ENCODE measurements around the gene CELF1. TPM values are rescaled to one million over a fixed set of nuclear protein-coding genes. Genes with fewer than 3 reads are reported as not detected.

Gene CELF1
- total RNA-seq, 2 experiments from 2014 or later: 103 to 111 TPM

DNA sequence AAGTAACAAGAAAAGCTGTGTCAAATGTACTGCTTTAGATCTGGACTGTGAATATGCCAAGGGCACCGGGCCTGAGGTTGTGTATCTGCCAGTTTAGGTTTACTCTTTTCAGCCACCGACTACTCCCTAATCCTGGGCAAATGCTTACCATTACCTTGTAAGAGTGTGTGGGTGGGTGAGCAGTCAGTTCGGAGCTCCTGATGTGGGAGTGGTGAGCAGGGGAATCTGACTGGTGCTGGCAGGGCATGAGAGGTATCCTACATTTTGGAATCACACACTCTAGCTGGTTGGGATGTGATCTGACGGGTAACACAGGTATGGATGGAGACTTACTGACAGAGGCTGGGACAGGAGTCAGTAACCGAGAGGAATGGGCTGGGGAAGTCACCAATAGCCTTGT lies 30.9 kb upstream of the CELF1 start:
- peaks cover 47% of the 10 kb centered on the region for H3K36me3 ChIP-seq (ENCODE audit: insufficient read depth, low read length)
- peaks cover 18% of the 10 kb centered on the region for H3K4me1 ChIP-seq (ENCODE audit: insufficient read depth, low read length)
- intact Hi-C loops (cut with DNase I, micrococcal nuclease): loop anchor here in 1 of 2 experiments (10.0 kb wide), 1 partner anchor 339 kb away; the partner anchor contains the start of gene ACP2
- TF ChIP-seq, protein P1, sequence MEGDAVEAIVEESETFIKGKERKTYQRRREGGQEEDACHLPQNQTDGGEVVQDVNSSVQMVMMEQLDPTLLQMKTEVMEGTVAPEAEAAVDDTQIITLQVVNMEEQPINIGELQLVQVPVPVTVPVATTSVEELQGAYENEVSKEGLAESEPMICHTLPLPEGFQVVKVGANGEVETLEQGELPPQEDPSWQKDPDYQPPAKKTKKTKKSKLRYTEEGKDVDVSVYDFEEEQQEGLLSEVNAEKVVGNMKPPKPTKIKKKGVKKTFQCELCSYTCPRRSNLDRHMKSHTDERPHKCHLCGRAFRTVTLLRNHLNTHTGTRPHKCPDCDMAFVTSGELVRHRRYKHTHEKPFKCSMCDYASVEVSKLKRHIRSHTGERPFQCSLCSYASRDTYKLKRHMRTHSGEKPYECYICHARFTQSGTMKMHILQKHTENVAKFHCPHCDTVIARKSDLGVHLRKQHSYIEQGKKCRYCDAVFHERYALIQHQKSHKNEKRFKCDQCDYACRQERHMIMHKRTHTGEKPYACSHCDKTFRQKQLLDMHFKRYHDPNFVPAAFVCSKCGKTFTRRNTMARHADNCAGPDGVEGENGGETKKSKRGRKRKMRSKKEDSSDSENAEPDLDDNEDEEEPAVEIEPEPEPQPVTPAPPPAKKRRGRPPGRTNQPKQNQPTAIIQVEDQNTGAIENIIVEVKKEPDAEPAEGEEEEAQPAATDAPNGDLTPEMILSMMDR (IDR thresholded peaks at IDR 0.05): no peak
- ChIA-PET POLR2A (no interaction called here), CTCF (no interaction called here)
- no peaks in the 10 kb centered on the region for H3K27me3 ChIP-seq (ENCODE audit: control insufficient read depth in 1 of 2, insufficient read depth in 2 of 2, low read length in 2 of 2)
- no peak overlapping the region for H3K27ac Mint-ChIP-seq
- DNase-seq (no peak), ATAC-seq (ENCODE audit: poor library complexity) (no peak)
- H3K9me3 ChIP-seq (ENCODE audit: control insufficient read depth in 1 of 2, insufficient read depth in 1 of 2, low read length in 2 of 2): no peaks in the 10 kb centered on the region
- H3K27ac ChIP-seq (ENCODE audit: low read depth in 1 of 2, low read length in 2 of 2): no peak overlapping the region
- H3K9me3 Mint-ChIP-seq: no peaks in the 10 kb centered on the region
- peaks cover 53% of the 10 kb centered on the region for H3K36me3 Mint-ChIP-seq (ENCODE audit: low read depth)
- H3K4me3 Mint-ChIP-seq: peak overlapping the region; percentile 54
- H3K4me1 Mint-ChIP-seq (ENCODE audit: low read depth): peaks cover 18% of the 10 kb centered on the region
- no peak overlapping the region for H3K4me3 ChIP-seq (ENCODE audit: low read length)
- H3K27me3 Mint-ChIP-seq: no peaks in the 10 kb centered on the region

DNA sequence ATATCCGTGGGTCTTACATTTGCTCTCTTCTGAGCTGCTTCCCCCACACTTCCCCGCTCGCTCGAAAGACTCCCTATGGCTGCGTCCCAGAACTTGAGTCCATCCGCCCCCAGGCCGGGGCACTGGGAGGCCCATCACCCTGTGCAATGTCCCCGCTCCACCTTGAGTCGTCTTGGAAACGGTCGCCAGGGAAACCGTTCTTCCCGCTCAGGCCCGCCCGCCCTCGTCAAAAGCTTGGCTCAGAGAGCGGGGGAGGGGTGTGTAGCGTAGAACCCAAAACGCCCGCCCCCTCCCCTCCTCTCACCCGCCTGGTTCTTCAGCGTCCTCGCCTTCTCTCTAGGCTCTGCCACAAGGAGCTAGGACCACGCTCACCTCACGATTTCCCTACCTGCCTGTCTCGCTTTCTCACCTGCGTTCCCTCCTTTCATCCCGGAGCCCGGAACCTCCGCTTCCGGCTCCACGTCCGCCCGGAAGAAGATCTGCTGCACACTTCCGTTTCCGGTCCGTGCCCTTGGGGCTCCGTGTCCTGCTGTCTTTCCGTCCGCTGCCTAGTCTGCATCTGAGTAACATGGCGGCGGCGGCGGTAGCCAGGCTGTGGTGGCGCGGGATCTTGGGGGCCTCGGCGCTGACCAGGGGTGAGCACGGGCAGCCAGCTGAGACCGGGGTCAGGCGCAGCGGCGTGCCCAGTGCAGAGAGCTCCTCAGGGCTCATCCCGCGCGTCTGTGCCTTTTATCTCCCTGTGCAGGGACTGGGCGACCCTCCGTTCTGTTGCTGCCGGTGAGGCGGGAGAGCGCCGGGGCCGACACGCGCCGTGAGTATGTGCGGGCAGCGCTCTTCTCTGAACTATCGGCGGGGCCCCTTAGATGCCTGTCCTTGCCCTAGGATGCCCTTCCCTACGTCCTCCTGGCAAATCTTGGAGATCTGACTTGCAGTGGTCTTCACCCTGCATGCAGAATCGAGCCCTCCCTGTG lies 25.9 kb upstream of the CELF1 start, which contains the start of the genes KBTBD4 and NDUFS3:
Gene KBTBD4 (minus strand): TSS at position 447 of the 971 bp plus-strand sequence. CDS start 19 bp downstream, at position 428.
Gene NDUFS3 (plus strand): TSS at position 551 of the 971 bp plus-strand sequence. CDS start 18 bp downstream, at position 569.
- Histone ChIP-seq H3K27ac (ENCODE audit: low read depth in 1 of 2, low read length in 2 of 2) (peak within 1 kb of the TSS; percentile 76 to 81), H3K9me3 (ENCODE audit: control insufficient read depth in 1 of 2, insufficient read depth in 1 of 2, low read length in 2 of 2) (no peaks in the 10 kb centered on the region), H3K36me3 (ENCODE audit: insufficient read depth, low read length) (peaks cover 53% of the 10 kb centered on the region), H3K4me1 (ENCODE audit: insufficient read depth, low read length) (peaks cover 38% of the 10 kb centered on the region), H3K4me3 (ENCODE audit: low read length) (peak within 1 kb of the TSS; percentile 90), H3K27me3 (ENCODE audit: control insufficient read depth in 1 of 2, insufficient read depth in 2 of 2, low read length in 2 of 2) (no peaks in the 10 kb centered on the region)
- H3K27ac Mint-ChIP-seq: peak within 1 kb of the TSS; percentile 91
- peak within 1 kb of the TSS; percentile 99 for H3K4me3 Mint-ChIP-seq
- no peaks in the 10 kb centered on the region for H3K9me3 Mint-ChIP-seq
- TF ChIP-seq, protein P1 (IDR thresholded peaks at IDR 0.05): no peak
- ChIA-PET POLR2A (interaction anchor here (0.8 to 2.2 kb wide), 10 partner anchors 9 to 306 kb away, joined by 3 to 26 read pairs (median 4); partner anchors contain the start of genes CELF1, FNBP4 and PTPMT1), CTCF (interaction anchor here (1.2 to 3.0 kb wide), 2 partner anchors 12 to 26 kb away, joined by 3 to 11 read pairs; partner anchors contain the start of gene CELF1)
- H3K4me1 Mint-ChIP-seq (ENCODE audit: low read depth): peaks cover 41% of the 10 kb centered on the region
- intact Hi-C loops (cut with DNase I, micrococcal nuclease): loop anchor here (2.0 to 10.0 kb wide), 8 partner anchors 26 to 874 kb away; partner anchors contain the start of genes AGBL2 (in 1 of the 2), ARHGAP1 (in 1 of the 2), CELF1 (in 1 of the 2) and CSTPP1 (in 1 of the 2)
- DNase-seq (peak; percentile 81 to 95 (median 85)), ATAC-seq (ENCODE audit: poor library complexity) (peak; percentile 91)
- H3K36me3 Mint-ChIP-seq (ENCODE audit: low read depth): peaks cover 80% of the 10 kb centered on the region
- H3K27me3 Mint-ChIP-seq: no peaks in the 10 kb centered on the region

DNA sequence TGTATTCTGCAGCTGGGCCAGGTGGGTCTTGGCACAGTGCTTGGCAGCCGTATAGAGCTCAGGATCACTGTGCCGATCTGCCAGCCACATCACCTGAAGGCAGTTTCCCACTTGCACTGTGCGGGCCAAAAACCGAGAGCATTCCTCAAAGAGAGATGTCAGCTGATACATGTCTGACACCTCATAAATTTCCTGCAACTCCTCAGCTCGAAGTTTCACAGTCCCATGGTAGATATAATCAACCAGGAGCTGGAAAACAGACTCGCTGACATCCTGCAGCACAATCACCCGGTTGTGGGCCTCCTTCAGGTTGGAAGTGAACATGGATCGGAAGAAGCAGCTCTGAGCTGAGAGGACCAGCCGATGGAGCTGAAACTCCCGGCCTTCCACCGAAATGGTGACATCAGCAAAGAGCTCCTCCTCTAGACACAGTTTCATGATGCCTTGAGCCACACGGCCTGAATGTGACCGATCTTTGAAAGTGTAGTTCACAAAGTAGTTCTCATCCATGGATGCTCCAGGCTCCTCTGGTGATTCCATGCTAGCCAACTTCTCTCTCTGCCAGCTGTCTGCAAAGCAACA lies 24.6 kb upstream of the CELF1 start:
- H3K9me3 Mint-ChIP-seq: no peaks in the 10 kb centered on the region
- TF ChIP-seq, protein P1 (IDR thresholded peaks at IDR 0.05): no peak
- H3K4me1 Mint-ChIP-seq (ENCODE audit: low read depth): peaks cover 47% of the 10 kb centered on the region
- intact Hi-C loops (cut with DNase I, micrococcal nuclease): loop anchor here (2.0 to 10.0 kb wide), 8 partner anchors 25 to 873 kb away; partner anchors contain the start of genes AGBL2 (in 1 of the 2), ARHGAP1 (in 1 of the 2), CELF1 (in 1 of the 2) and CSTPP1 (in 1 of the 2)
- Histone ChIP-seq H3K27ac (ENCODE audit: low read depth in 1 of 2, low read length in 2 of 2) (peak overlapping the region in 1 of 2 donors; percentile 81), H3K36me3 (ENCODE audit: insufficient read depth, low read length) (peaks cover 55% of the 10 kb centered on the region), H3K4me1 (ENCODE audit: insufficient read depth, low read length) (peaks cover 38% of the 10 kb centered on the region), H3K9me3 (ENCODE audit: control insufficient read depth in 1 of 2, insufficient read depth in 1 of 2, low read length in 2 of 2) (no peaks in the 10 kb centered on the region), H3K4me3 (ENCODE audit: low read length) (peak overlapping the region; percentile 90), H3K27me3 (ENCODE audit: control insufficient read depth in 1 of 2, insufficient read depth in 2 of 2, low read length in 2 of 2) (no peaks in the 10 kb centered on the region)
- peak overlapping the region; percentile 99 for H3K4me3 Mint-ChIP-seq
- H3K27ac Mint-ChIP-seq: peak overlapping the region; percentile 91
- H3K36me3 Mint-ChIP-seq (ENCODE audit: low read depth): peaks cover 81% of the 10 kb centered on the region
- no peak for DNase-seq
- ChIA-PET CTCF (interaction anchor here (1.4 to 3.0 kb wide), 2 partner anchors 12 to 24 kb away, joined by 3 to 11 read pairs; partner anchors contain the start of genes CELF1 and PTPMT1), POLR2A (interaction anchor here (0.8 to 2.2 kb wide), 5 partner anchors 12 to 189 kb away, joined by 3 to 26 read pairs (median 6); partner anchors contain the start of genes CELF1, FNBP4 and PTPMT1)
- H3K27me3 Mint-ChIP-seq: no peaks in the 10 kb centered on the region
- no peak for ATAC-seq (ENCODE audit: poor library complexity)
